HG03442 (cell line): ENCODE measurements around the gene GLRX.

Source experiments
- ATAC-seq: cut with Tn5 transposase; IDR thresholded peaks from one replicate; pipeline ENCODE4 v1.9.1; 2021; ENCODE audit warnings: mild to moderate bottlenecking, moderate library complexity; ENCODE audit not compliant: unreplicated experiment

GLRX gene, protein sequence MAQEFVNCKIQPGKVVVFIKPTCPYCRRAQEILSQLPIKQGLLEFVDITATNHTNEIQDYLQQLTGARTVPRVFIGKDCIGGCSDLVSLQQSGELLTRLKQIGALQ

DNA sequence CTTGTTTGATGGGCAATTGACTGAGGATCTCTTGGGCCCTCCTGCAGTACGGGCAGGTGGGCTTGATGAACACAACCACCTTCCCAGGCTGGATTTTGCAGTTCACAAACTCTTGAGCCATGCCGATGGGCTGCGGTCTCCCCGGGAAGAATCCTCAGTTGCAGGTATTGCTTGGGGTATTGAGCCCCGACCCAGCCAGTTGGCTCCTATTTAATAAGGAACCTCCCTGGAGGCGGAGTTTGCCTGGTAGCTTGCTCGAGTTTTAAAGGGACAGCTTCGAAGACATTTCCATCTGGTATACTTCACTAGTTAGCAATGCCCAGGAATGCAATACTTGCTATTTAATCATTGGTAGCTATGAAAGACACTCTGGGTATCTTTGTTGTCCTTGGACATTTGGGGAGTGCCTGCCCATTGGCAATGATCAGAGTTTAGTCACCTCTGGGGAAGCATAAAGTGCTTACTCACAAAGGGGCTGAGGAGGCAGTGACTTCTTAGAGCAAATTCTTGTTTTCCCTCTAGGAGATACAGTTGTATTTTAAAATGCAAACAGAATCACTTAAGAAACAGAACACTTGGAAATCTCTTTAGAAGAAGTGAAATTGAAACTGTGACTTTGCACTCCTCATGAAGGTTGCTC lies at the start of gene GLRX:
TSS of gene GLRX (minus strand) at position 185 of the 640 bp plus-strand sequence. CDS start at position 121, 64 bp downstream.
- peak; percentile 41 for ATAC-seq

DNA sequence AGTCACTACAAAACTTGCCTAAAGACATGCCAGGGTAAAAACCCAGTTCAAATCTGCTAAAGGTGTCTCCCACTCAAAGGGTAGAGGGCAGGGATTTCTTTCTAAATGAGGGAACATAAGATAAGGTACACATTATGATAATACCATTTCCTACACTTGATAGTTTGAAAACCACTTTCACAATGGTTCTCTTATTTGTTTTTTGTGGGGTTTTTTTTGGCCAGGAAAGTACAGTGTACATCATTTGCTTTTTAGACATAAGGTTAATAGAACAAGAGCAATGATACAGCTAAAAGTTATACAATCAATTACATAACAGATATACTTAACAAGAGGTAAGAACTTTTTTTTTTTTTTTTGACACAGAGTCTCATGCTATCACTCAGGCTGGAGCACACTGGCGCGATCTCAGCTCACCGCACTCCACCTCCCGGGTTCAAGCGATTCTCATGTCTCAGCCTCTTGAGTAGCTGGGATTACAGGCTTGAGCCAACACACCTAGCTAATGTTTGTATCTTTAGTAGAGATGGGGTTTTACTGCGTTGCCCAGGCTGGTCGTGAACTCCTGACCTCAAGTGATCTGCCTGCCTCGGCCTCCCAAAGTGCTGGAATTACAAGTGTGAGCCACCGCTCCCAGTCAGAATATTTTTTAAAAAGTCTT lies 48.8 kb upstream of the GLRX start:
- no peak for ATAC-seq

DNA sequence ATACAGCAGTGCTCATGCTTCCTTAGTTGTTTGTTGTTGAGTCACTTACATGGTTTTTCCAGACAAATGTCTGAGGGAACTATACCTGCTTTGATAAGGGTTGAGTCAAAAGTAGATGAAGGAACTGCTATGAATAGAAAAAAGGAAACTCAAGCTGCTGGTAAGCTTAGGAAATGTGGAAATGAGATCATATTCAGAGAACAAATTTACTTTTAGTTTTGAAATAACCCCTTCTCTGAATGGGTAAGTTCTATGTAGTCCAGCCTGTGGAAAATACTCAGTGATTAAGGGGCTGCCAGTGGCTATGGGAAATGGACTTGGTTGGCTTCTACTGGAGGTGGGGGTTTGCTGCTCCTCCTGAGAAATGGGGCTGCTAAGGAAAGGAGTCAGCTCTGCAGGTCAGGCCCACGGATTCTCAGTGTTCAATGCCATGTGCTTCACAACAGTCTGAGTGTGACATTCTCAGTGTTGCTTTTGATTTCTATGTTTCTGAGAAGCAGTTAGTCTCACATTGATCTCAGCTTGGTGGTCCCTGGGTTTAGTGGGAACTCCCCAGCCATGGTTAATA lies 47.7 kb upstream of the GLRX start:
- peak; percentile 57 for ATAC-seq

DNA sequence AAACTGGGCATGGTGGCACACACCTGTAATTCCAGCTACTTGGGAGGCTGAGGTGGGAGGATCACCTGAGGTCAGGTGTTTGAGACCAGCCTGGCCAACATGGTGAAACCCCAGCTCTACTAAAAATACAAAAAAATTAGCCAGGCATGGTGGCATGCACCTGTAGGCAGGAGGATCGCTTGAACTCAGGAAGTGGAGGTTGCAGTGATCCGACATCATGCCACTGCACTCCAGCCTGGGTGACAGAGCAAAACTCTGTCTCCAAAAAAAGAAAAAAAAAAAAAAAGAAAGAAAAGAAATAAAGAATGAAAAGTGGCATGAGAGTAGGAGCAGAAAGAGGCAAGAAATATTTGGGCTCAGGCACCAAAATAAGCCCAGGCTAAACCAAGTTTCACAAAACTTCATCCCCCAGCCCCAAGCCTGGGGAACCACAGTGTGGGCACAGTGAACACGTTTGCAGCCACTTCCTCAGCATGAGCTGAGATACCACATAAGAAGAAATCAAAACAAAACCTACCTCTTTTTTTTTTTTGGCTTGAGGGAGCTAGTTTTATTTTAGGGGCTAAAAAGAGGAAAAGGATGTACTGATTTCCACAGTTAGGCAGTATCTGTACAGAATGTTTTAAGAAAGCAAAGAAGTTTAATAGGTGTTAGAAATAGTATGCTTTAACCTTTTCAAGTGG lies 46.8 kb upstream of the GLRX start:
- peak; percentile 48 for ATAC-seq

DNA sequence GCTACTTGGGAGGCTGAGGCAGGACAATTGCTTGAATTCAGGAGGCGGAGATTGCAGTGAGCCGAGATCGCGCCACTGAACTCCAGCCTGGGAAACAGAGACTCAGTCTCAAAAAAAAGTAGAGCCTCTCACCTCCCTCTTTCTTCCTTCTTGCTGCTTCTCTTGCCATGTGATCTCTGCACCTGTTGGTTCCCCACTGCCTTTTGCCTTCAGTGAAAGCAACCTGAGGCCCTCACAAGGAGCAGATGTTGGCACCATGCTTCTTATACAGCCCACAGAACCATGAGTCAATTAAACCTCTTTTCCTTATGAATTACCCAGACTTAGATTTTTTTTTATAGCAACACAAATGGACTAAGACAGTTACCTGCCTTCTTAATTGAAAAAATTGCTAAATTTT lies 45.6 kb upstream of the GLRX start:
- ATAC-seq = no peak

DNA sequence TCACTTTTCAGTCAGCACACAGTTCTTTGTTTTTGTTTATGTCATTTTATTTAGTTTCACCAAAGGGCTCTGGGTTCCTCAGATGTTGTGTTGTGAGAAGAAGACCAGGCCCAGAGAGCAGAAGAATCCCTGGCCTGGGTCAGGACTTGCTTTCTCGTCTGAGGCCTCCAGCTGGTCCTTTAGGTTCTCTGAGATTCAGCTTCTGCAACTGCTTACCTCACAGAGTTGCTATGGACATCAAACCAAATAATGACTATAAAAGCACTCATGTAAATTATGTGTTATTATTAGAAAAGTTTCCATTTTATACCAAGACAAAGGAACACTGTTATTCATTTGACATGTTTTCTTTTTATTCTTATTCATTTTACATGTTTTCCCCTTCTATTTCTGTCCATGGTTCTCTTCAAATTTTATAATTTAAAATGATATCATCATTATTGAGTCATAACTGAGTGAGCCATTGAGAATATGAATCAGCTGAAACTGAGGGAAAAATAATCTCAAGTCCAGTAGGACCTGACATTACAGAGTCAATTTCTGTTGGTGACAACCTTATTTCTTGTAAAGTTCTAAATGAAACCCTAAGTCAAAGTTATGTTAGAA lies 44.0 kb upstream of the GLRX start:
- no peak for ATAC-seq

DNA sequence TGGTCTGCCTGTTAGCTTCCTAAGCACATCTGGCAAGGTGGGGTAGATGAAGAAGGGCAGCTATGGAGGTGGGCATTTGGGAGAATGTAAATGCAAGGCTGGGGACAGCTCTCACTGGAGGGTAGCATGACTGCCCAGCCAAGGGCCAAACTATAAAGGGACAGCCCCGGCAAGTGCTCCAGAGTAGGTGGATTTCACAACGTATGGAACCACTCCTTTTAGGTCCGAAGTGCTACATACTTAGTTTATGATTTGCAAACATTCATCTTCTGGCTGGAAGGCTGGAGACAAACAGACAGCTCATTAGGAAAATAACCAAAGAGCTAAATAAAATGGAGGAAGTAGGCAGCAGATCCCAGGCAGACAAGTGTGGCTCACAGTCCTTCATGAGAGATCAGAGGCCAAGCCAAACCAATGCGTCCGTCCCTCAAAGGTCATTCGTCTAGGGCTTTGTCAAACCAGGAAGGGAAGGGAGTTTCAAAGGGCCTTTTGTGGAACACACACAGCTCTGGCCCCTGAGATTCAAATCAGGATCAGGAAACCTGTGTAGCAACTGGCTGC lies 42.5 kb upstream of the GLRX start:
- ATAC-seq = no peak

DNA sequence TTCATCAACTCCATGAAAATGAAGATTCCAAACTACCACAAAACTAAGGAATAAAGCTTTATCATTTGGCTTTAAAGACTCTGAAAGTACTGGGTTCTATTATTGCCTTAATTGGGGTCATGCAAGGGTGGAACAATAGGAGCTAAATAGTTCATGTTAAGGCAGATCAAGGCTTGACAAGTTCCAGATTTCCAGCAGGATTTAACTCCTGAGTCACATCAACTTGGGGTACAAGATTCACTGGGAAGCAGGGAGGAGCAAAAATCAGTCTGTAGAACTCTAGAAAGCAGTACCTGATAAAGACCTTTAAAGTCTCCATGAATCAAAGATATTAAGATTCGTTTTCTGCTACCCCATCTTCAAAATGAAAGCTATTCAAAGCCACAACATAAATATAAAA lies 41.9 kb upstream of the GLRX start:
- ATAC-seq = no peak

DNA sequence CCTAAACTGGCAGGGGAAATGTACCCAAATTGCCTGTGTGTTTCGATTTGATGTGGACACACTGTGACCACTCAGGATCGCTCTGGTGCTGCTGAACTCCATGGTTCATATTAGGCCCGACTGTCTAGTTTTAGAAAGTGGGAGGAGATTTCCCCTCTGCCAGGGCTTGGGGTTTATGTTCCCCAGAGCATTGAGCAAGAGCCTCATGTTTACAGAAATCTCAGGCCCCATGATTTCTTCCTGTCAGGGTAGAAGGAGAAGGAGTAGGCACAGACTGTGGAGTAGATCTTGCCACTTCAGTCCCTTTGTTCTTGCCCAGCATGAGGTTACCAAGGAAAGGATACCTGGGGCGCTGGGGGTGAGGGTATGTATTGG lies 40.8 kb upstream of the GLRX start:
- no peak for ATAC-seq

DNA sequence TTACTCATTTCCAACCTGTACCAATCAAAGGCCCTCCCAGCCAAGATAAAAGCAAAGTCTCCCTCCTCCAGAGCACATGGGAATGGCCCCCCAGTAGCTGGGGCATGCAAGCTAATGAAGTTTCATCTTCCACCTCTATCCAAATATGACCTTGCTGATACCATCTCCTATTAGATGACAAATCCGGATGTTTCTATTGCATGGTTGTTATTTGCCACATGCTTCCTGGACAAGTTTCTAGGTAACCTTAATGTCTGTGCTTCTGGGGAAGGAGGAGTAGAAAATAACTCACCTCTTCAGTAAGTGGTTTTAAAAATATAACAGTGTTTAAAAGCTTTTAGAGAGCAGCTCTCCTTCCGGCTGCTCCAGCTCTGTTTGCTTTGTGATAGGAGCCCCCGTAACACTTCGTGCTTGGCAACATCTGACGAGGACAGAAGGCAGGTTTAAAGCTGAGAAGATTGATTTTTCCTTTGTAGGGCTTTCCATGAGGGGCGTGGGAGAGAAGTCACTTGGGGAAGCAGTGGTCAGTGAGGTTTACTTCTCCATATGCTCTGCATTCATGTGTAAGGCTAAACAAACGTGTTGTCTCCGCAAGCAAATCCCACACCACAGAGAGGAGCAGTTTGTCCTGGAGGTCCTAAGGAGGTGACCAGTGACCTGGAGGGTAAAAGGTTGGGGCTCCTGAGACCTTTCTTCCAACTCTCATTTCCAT lies 40.3 kb upstream of the GLRX start:
- ATAC-seq = no peak

DNA sequence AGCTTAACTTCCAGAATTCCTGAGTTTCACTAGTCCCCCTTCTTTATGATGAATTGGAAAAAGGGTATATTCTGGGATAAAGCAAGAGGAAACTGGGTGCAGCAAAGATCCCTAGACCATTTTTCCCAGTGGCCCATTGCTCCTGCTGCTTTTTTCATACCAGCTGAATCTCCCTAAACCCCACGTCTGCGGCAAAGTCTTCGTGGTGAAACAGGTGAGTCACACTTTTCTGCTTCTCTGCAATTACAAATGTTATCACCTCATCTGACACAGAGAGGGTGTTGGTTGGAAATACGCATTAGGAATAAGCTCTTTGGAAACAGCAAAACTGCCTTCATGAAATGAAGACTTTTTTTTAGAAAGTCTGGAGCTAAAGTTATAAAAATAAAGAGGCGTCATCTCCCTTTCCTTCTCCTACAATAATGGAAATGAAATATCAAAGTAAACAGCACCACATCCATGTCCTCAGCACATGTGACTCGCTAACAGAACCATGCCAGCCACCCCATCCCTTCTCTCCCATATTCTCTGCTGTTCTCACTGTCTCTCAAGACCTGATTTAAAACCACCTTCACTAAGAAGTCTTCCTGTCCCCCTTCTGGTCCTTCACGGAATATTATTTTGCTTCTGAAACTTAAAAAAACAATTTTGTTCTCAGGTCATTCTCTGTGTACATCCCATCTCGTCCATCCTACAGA lies 39.5 kb upstream of the GLRX start:
- ATAC-seq = no peak

DNA sequence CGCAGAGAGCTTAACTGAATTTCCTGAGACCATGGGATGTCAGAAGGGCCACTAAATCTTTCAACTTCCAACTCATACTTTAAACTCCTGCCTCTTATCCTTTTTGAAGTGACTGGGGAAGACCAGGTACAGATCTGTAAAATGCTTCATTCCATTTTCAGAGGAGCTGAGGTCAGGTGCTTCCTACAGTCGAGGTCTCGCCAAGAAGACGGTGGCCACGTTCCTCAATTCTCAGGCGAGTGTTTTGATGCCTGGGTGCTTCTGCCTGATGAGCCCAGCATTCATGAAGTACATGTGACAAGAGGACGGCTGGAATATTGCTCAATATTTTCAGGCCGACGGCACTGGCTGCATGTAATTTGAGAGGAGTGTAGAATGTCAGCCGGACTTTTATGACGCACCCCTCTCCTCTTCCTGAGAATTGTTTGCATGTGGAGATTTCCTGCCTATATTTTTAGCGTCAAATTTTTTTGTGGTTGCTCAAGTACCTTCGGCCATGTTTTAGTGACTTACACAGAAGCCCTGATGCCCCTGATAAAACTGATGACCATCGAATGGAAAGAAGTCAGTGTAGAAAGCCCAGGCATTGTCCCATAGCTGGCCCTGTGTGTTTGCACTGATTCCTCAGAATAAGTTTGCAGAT lies 38.8 kb upstream of the GLRX start:
- ATAC-seq = no peak

DNA sequence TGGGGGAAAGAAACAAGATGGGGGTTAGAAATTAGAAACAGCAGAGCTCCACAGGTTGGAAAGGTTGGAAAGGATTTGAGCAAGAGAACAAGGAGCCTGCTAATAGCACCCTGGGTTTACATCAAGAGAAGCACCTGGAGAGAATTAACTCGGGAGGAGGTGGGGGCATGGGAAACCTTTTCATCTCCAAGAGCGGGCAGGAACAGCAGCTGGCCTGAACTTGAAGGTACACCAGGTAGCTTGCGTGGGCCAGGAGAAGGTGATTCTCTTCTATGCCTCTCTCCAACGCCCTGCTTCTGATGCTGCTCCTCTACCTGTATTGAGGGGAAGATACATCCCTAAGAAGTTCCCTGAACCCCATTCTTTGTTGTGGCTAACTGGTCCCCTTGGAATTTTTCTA lies 37.1 kb upstream of the GLRX start:
- no peak for ATAC-seq

DNA sequence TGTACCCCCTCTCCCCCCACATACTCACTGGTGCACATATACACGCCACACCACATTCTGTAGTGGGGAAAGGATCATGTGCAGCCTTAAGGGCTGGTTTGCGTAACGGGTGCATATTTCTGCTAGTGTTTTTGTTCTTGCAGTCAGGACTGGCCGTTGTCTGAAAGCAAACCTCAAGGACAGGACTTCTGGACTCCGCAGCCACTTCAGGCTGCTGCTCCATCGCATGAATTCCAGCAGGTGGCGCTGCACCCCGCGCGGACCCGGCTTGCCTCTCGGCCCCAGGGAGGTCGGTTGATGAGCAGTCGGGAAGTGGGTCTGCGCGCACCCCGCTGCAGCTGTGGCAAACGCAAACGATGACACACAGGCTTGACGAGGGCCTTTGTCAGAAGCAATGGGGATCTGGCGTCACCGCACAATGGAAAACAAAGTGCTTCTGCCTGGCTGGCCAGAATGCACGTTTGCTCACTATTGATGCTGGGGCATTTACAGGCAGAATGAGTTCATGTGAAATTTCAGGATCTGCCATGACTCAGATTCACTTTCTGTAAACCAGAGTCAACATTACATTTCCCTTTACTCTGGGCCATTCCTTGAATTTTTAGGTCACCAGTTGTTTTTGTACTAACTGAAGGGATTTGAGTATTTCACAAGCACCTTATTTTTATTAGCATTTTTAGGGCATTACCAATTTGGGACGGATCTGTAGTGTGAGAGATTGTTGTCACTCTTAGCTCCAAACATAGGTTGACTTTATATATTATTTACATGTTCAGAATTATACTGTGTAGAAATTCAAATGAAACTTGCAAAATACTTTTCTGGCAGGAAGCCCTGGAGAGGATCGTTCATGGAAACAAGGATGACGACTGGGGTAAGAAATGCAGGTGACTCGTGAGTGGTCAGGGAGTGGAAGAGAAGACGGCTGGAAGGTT lies 36.4 kb upstream of the GLRX start:
- ATAC-seq = peak; percentile 84

DNA sequence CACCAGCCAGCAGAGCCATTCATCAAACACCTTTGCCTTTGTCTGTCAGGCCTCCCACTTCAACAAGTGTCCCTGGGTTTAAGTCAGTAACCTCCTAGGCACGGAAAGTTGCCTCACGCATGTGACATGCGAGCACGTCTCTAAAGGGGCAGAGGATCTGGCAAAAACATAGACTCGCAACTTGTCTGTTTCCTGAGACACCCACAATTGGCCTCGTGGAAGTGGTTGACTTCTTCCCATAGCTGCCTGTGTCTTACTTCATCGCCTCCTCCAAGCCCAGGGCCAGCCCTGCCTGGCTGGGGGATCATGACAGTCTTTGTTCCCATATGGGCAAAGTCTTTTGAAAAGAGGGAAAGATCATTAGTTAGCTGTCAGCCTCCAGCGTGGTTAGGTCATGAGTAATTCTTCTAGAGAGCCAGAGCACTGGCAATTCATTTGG lies 35.5 kb upstream of the GLRX start:
- no peak for ATAC-seq

DNA sequence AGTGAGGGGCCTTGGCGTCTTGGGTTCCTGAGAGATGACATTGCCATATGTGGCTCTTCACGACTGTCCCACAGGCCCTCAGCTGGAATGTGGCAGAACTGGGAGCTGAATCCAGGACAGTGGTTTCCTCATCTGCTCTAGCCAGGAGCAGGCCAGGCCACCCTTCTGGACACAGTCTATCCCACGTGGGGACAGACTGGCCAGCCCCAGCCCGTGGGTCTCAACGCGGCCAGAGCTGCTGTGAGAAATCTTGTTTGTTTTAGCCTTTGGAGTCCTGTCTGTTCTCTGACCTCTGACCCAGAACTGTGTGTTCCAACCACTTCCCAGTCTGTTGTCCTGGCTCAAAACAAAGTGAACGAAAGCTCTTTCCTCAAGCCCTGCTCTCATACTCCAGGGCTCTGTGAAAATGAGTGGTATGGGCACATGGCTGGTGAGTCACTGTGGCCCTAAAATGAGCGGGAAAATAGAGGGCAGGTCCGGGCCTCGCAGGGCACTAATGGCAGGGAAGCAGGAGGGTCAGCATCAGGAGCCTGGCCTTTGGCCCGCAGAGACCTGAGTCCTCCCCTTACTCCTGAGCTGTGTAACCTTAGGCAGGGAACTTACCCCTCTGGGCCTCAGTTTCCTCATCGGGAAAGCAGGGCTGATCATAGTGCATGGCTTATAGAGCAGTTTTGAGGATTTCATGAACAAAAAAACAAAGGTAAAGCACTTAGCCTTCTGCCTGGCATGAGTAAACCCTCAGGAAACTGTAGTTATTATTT lies 34.8 kb upstream of the GLRX start:
- no peak for ATAC-seq

DNA sequence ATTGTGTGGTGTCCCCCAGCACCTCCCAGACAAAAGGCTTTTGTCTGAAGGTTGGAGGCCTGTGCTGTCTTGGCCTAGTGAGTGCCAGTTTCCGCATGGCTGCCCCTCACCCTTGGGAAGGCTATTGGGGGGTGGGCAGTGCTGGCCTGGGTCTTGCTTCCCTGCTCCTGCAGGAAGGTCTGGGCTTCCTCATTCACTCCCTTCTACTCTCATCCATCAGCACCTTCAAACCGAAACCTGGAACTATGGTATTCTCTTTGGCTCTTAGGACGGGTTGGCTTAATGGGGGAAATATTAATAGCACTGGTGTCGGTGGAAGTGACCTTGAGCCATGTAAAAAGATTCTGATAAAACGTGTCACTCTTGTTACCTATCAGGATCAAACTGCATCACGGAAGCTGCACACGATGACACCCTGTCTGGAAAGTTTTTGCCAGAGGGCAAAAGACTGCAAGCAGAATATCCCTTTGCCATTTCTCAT lies 34.0 kb upstream of the GLRX start:
- ATAC-seq = no peak
